ENCODE results near the gene ANKRD11.

DNA sequence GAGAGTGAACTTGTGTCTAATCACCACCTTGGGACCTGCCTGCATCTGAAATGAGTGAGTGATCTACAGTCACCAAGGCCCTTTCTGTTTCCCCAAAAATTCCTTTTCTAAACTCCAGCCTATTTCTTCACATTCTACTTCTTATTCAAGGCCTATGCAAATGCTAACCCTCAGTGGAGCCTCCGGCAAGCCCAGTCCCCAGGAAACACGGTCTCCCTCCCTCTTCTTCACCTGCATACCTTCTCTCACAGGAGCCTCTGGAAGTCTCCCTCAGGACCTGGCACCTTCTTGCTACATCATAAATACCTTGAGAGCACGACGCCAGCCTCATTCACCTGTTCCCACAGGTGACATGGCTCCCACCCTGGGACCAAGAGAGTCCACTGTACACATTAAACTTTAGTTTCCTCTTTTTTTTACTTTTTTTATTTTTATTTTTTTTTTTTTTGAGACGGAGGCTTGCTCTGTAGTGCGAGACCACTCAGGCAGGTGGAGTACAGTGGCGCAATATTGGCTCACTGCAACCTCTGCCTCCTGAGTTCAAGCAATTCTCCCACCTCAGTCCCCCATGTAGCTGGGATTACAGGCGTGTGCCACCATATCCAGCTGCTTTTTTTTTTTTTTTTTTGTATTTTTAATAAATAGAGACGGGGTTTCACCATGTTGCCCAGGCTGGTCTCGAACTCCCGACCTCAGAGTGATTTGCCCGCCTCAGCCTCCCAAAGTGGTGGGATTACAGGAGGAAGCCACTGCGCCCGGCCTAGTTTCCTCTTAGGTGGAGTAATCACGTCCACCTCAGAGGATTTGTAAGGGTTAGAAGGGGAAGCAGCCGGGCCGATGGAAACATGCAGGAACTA is 97.3 kb downstream of the ANKRD11 start:
- TF ChIP-seq POLR2AphosphoS5 (IDR thresholded peaks at IDR 0.05; ENCODE audit: low read depth, low read length) (no peak), SIN3A (IDR thresholded peaks at IDR 0.05; ENCODE audit: borderline replicate concordance, insufficient read depth, low read length) (no peak), TAF1 (IDR thresholded peaks at IDR 0.05; ENCODE audit: borderline replicate concordance, insufficient read depth, low read length) (no peak), FOXP2 (optimal IDR thresholded peaks at IDR 0.05; ENCODE audit: borderline replicate concordance, extremely low read depth, extremely low read length, insufficient read depth) (no peak)
- TF ChIP-seq, protein P1, sequence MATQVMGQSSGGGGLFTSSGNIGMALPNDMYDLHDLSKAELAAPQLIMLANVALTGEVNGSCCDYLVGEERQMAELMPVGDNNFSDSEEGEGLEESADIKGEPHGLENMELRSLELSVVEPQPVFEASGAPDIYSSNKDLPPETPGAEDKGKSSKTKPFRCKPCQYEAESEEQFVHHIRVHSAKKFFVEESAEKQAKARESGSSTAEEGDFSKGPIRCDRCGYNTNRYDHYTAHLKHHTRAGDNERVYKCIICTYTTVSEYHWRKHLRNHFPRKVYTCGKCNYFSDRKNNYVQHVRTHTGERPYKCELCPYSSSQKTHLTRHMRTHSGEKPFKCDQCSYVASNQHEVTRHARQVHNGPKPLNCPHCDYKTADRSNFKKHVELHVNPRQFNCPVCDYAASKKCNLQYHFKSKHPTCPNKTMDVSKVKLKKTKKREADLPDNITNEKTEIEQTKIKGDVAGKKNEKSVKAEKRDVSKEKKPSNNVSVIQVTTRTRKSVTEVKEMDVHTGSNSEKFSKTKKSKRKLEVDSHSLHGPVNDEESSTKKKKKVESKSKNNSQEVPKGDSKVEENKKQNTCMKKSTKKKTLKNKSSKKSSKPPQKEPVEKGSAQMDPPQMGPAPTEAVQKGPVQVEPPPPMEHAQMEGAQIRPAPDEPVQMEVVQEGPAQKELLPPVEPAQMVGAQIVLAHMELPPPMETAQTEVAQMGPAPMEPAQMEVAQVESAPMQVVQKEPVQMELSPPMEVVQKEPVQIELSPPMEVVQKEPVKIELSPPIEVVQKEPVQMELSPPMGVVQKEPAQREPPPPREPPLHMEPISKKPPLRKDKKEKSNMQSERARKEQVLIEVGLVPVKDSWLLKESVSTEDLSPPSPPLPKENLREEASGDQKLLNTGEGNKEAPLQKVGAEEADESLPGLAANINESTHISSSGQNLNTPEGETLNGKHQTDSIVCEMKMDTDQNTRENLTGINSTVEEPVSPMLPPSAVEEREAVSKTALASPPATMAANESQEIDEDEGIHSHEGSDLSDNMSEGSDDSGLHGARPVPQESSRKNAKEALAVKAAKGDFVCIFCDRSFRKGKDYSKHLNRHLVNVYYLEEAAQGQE (IDR thresholded peaks at IDR 0.05; ENCODE audit: insufficient read depth in 1 of 2, low read depth in 2 of 2, low read length in 2 of 2): no peak
